Lung (tissue), 16 donors: ENCODE data around the gene SEMA3A. TPM values are rescaled to one million over a fixed set of nuclear protein-coding genes. Genes with fewer than 3 reads are reported as not detected.
"Not testable (repeated sequence)": the region's sequence is repeated elsewhere in the genome, so short reads cannot be mapped to it uniquely, and the experiment has no call there.

Experiments used
- ATAC-seq: fragments of 200-7000 bp; cut with Tn5 transposase; one replicate; pipeline ENCODE4 v1.9.1; 2020; ENCODE audit warnings: moderate number of reproducible peaks; ENCODE audit not compliant: insufficient read depth, low FRiP score
- DNase-seq, 3 donors: peaks; one replicate each; pipeline ENCODE4 v3.0.0-alpha.2; 2013 to 2017
- H3K27ac ChIP-seq, 2 donors: one replicate each; pipeline ENCODE4 v1.5.1; 2013; ENCODE audit warnings: mild to moderate bottlenecking in 2 of 2, moderate library complexity in 2 of 2, control low read depth in 1 of 2, inconsistent platforms in 1 of 2, low read depth in 1 of 2, low read length in 1 of 2
- H3K27me3 ChIP-seq, 3 donors: one replicate each; pipeline ENCODE4 v1.5.1; 2013; ENCODE audit warnings: low read length in 2 of 3; ENCODE audit not compliant: control insufficient read depth in 3 of 3, insufficient read depth in 3 of 3
- H3K36me3 ChIP-seq, 4 donors: one replicate each; pipeline ENCODE4 v1.5.1; 2013; ENCODE audit warnings: low read length in 4 of 4, mild to moderate bottlenecking in 1 of 4, moderate library complexity in 1 of 4; ENCODE audit not compliant: control insufficient read depth in 4 of 4, insufficient read depth in 4 of 4
- H3K4me1 ChIP-seq, 5 donors: one replicate each; pipeline ENCODE4 v1.5.1; 2013; ENCODE audit warnings: low read length in 5 of 5, mild to moderate bottlenecking in 2 of 5, moderate library complexity in 1 of 5; ENCODE audit not compliant: control insufficient read depth in 5 of 5, insufficient read depth in 5 of 5
- H3K4me3 ChIP-seq: one replicate; pipeline ENCODE4 v1.5.1; 2013; ENCODE audit warnings: mild to moderate bottlenecking, control low read depth, moderate library complexity
- H3K9ac ChIP-seq, 2 donors: one replicate each; pipeline ENCODE4 v1.5.1; 2013; ENCODE audit warnings: low read length in 2 of 2, control low read depth in 1 of 2; ENCODE audit not compliant: insufficient read depth in 1 of 2
- H3K9me3 ChIP-seq, 4 donors: one replicate each; pipeline ENCODE4 v1.5.1; 2013; ENCODE audit warnings: low read length in 3 of 4, mild to moderate bottlenecking in 1 of 4, moderate library complexity in 1 of 4; ENCODE audit not compliant: control insufficient read depth in 4 of 4, insufficient read depth in 3 of 4
- CTCF ChIP-seq: IDR thresholded peaks from 2 replicates; pipeline ENCODE4 v1.5.1; 2012; ENCODE audit warnings: mild to moderate bottlenecking; ENCODE audit errors: control extremely low read depth, extremely low read depth
- WGBS, 2 donors: extraction: QIAGEN DNeasy Blood & Tissue Kit; methylation state at CpG; one replicate each; pipeline ENCODE4 v1.1.7; 2013; 5-methylcytosine and 5-hydroxymethylcytosine counted together
- long read RNA-seq, 5 donors: transcript quantifications; one replicate each; lab custom pipeline, GENCODE V29; 2026
- polyA plus RNA-seq, 2 donors: library from polyadenylated mRNA; stranded (reverse); fragments of 200-250 nt; gene quantifications; one replicate each; pipeline ENCODE4 v1.2.1, GENCODE V29; 2013
- total RNA-seq, 2 donors: library from RNA; depleted of rRNA in 1 of 2; stranded (reverse); fragments of >200 nt in 1 of 2; gene quantifications; one replicate each; pipeline ENCODE4 v1.2.1, GENCODE V29; 2014 to 2021
- donor health status: control.
- donor health status: control.
- donor health status: Bipolar disorder and iron deficiency.
- donor health status: healthy.
- donor health status: DM: yes; HTN: yes; CAD: no.

Gene SEMA3A
- total RNA-seq (10 to 100 TPM in 1 of 2 donors, 1 to 10 TPM in 1; 9.4 to 21.4 TPM), polyA plus RNA-seq (1 to 10 TPM in 1 of 2 donors, under 1 TPM in 1; 0.79 to 1.5 TPM)
- long read RNA-seq, donor 1, full-length matches to known transcripts: 1 of 1 reads
- long read RNA-seq, donor 1, partial matches to known transcripts: 0 of 1 reads
- long read RNA-seq, donor 1, other reads (novel, unspliced or antisense): 0 of 1 reads
- long read RNA-seq, donor 2: 0 reads
- long read RNA-seq, donor 3, full-length matches to known transcripts: 1 of 8 reads
- long read RNA-seq, donor 3, partial matches to known transcripts: 7 of 8 reads
- long read RNA-seq, donor 3, other reads (novel, unspliced or antisense): 0 of 8 reads
- long read RNA-seq, donor 4: 0 reads
- long read RNA-seq, donor 5, full-length matches to known transcripts: 2 of 2 reads
- long read RNA-seq, donor 5, partial matches to known transcripts: 0 of 2 reads
- long read RNA-seq, donor 5, other reads (novel, unspliced or antisense): 0 of 2 reads

GRCh38 chr7:84194484-84195271 lies at the start of gene SEMA3A:
SEMA3A (minus strand) TSS chr7:84194789; CDS start chr7:84194586, 203 bp downstream.
- ATAC-seq (peak; percentile 6), DNase-seq (peak; percentile 74 to 91 (median 90))
- H3K27me3 ChIP-seq: no peaks in the 10 kb centered on the region
- no peaks in the 10 kb centered on the region for H3K9me3 ChIP-seq
- H3K4me1 ChIP-seq: peaks cover 0 to 29% (median 3%) of the 10 kb centered on the region in 5 donors
- TF ChIP-seq CTCF: peak; percentile 33
- H3K27ac ChIP-seq: peak within 1 kb of the TSS in 1 of 2 donors; percentile 3
- peak within 1 kb of the TSS; percentile 38 for H3K4me3 ChIP-seq
- H3K9ac ChIP-seq: peak within 1 kb of the TSS; percentile 78 to 80
- H3K36me3 ChIP-seq: no peaks in the 10 kb centered on the region
- 0 to 1% methylated on average over 15 of the region's 15 CpGs for WGBS, 2 donors

- not testable (repeated sequence) for H3K4me1 ChIP-seq, ATAC-seq, H3K36me3 ChIP-seq, H3K9me3 ChIP-seq, H3K4me3 ChIP-seq, H3K9ac ChIP-seq, H3K27ac ChIP-seq, DNase-seq, H3K27me3 ChIP-seq
- 79 to 86% methylated on average over 6 of the region's 6 CpGs for WGBS, 2 donors
Measured at GRCh38 chr7:84243037-84243436, 48.4 kb upstream of the SEMA3A start.

GRCh38 chr7:84238596-84238995 lies 44.0 kb upstream of the SEMA3A start:
- DNase-seq: no peak
- 88 to 90% methylated on average over 6 of the region's 6 CpGs for WGBS, 2 donors
- Histone ChIP-seq H3K27ac (no peak overlapping the region), H3K27me3 (no peaks in the 10 kb centered on the region), H3K9ac (no peak overlapping the region), H3K4me1 (no peaks in the 10 kb centered on the region), H3K9me3 (no peaks in the 10 kb centered on the region), H3K4me3 (no peak overlapping the region), H3K36me3 (no peaks in the 10 kb centered on the region)
- TF ChIP-seq CTCF: no peak
- no peak for ATAC-seq

GRCh38 chr7:84237533-84238173 lies 43.1 kb upstream of the SEMA3A start:
- Histone ChIP-seq H3K9me3 (no peaks in the 10 kb centered on the region), H3K9ac (no peak overlapping the region), H3K27me3 (no peaks in the 10 kb centered on the region), H3K4me1 (peaks cover 0 to 3% (median 0%) of the 10 kb centered on the region in 5 donors), H3K36me3 (no peaks in the 10 kb centered on the region), H3K4me3 (no peak overlapping the region), H3K27ac (no peak overlapping the region)
- no peak for TF ChIP-seq CTCF
- DNase-seq (no peak), ATAC-seq (peak; percentile 27)
- WGBS, 2 donors: 76 to 80% methylated on average over 1 of the region's 1 CpG
